GM12878 (cell line): Measurements from ENCODE around the gene TSPEAR. TPM values are rescaled to one million over a fixed set of nuclear protein-coding genes. Genes with fewer than 3 reads are reported as not detected.
A peak's percentile ranks its signal among the peaks of the same experiment; 100 is the strongest.

Experiments
- ATAC-seq: fragments of 200-7000 bp; cut with Tn5 transposase; 3 replicates; pipeline ENCODE4 v1.9.1; 2020; ENCODE audit warnings: mild to moderate bottlenecking, moderate library complexity
- BruUV-seq: library from RNA; stranded (reverse); fragments of 400-500 nt; replicated peaks from 2 replicates; lab custom pipeline; 2021; lab: Mats Ljungman, UMichigan
- CTCF ChIA-PET: fragments of 300-600 bp; sonication (Branson Sonifier 250); formaldehyde crosslinking; extraction: SDS; loops from one replicate; lab custom pipeline; 2021; ENCODE audit warnings: inconsistent platforms; lab: Yijun Ruan, JAX
- POLR2A ChIA-PET: fragments of 350-600 bp; formaldehyde crosslinking; extraction: SDS; loops from one replicate; lab custom pipeline; 2021; ENCODE audit warnings: inconsistent platforms; lab: Charles Lee
- RAD21 ChIA-PET: fragments of 300-600 bp; sonication (Branson Sonifier 250); formaldehyde crosslinking; loops from one replicate; lab custom pipeline; 2023; ENCODE audit warnings: antibody characterized with exemption; ENCODE audit not compliant: unreplicated experiment; lab: Charles Lee
- SMC1A ChIA-PET: fragments of 300-600 bp; sonication (Branson Sonifier 250); formaldehyde crosslinking; loops from one replicate; lab custom pipeline; 2023; ENCODE audit not compliant: unreplicated experiment, uncharacterized antibody; lab: Charles Lee
- DNase-seq: peaks from one replicate; pipeline ENCODE4 v3.0.0-alpha.2; 2011; ENCODE audit warnings: low read depth, low spot score
- FAIRE-seq: peaks from 3 replicates; lab custom pipeline; 2011; peaks lifted over from hg19 to GRCh38; lab: Jason Lieb, UNC
- H2AFZ ChIP-seq: 2 replicates; pipeline ENCODE4 v1.6.0; 2011; ENCODE audit warnings: low read depth, low read length, control low read depth; ENCODE audit not compliant: control insufficient read depth
- H3K27ac ChIP-seq: 2 replicates; pipeline ENCODE4 v1.5.1; 2011; ENCODE audit warnings: control low read depth; ENCODE audit not compliant: control insufficient read depth, insufficient read depth
- H3K27me3 ChIP-seq, 2 experiments: replicated peaks in 1 of 2; 2 replicates each; pipeline versions ENCODE4 v1.6.0 to v1.6.1; 2011; ENCODE audit warnings: low read length in 1 of 2; ENCODE audit not compliant: control insufficient read depth in 2 of 2, insufficient read depth in 2 of 2
- H3K36me3 ChIP-seq, 2 experiments: 2 replicates each; pipeline ENCODE4 v1.5.1; 2011; ENCODE audit warnings: low read length in 1 of 2; ENCODE audit not compliant: control insufficient read depth in 2 of 2, insufficient read depth in 2 of 2
- H3K4me1 ChIP-seq: 2 replicates; pipeline ENCODE4 v1.6.1; 2011; ENCODE audit warnings: mild to moderate bottlenecking, low read length, moderate library complexity, mixed read lengths; ENCODE audit not compliant: control insufficient read depth, insufficient read depth
- H3K4me2 ChIP-seq: 2 replicates; pipeline ENCODE4 v1.6.0; 2011; ENCODE audit warnings: control low read depth; ENCODE audit not compliant: control insufficient read depth, insufficient read depth
- H3K4me3 ChIP-seq: fragments of 200-600 bp; sonication (generic); 2 replicates; pipeline ENCODE4 v1.5.1; 2016
- H3K79me2 ChIP-seq: 2 replicates; pipeline ENCODE4 v1.6.0; 2011; ENCODE audit warnings: low read length; ENCODE audit not compliant: control insufficient read depth, insufficient read depth
- H3K9ac ChIP-seq: 2 replicates; pipeline ENCODE4 v1.8.0; 2011; ENCODE audit warnings: low read length, control low read depth, mixed read lengths; ENCODE audit not compliant: control insufficient read depth, insufficient read depth
- H3K9me3 ChIP-seq: replicated peaks from 3 replicates; pipeline ENCODE4 v1.5.1; 2011; ENCODE audit warnings: mild to moderate bottlenecking, low read length; ENCODE audit not compliant: control insufficient read depth, insufficient read depth
- H4K20me1 ChIP-seq: 2 replicates; pipeline ENCODE4 v1.6.0; 2011; ENCODE audit not compliant: control insufficient read depth, insufficient read depth
- IRF4 ChIP-seq: IDR thresholded peaks from 2 replicates; pipeline ENCODE4 v1.6.1; 2011; ENCODE audit warnings: low read depth, low read length
- RAD21 ChIP-seq: IDR thresholded peaks from 2 replicates; pipeline ENCODE4 v1.6.1; 2011; ENCODE audit warnings: mild to moderate bottlenecking, low read depth, low read length, moderate library complexity; ENCODE audit not compliant: insufficient read depth
- SREBF2 ChIP-seq: IDR thresholded peaks from 2 replicates; pipeline ENCODE4 v1.6.1; 2012; ENCODE audit warnings: mild to moderate bottlenecking, low read length
- WGBS: methylation state at CpG from one replicate; pipeline ENCODE4 v1.1.6; 2016; ENCODE audit warnings: low lambda C conversion rate; ENCODE audit not compliant: insufficient replicate concordance, insufficient coverage; ENCODE audit errors: missing lambda C conversion rate; 5-methylcytosine and 5-hydroxymethylcytosine counted together
- in situ Hi-C: fragments of 300-500 bp; cut with MboI; formaldehyde crosslinking; loops from 9 replicates; pipeline ENCODE4 v1.14.3; 2018; ENCODE audit warnings: mixed read lengths
- intact Hi-C: fragments of 100-400 bp; cut with micrococcal nuclease; formaldehyde crosslinking; loops from one replicate; pipeline ENCODE4 v1.14.2; 2022; ENCODE audit not compliant: unreplicated experiment
- polyA plus RNA-seq, 11 experiments: library from polyadenylated mRNA; depleted of rRNA in 4 of 11; unstranded in 6 of 11; stranded (reverse) in 5 of 11; fragments of >200 nt; fragmentation: Nextera tagmentation in 4 of 11; fragmentation: Illumina TruSeq in 1 of 11; extraction: Ambion mirVana in 4 of 11; extraction: Trizol in 1 of 11; gene quantifications; 1 replicate in 1 of 11; 2 replicates in 10 of 11; pipeline versions ENCODE4 v1.2.1 to v1.2.3, GENCODE V29; 2011 to 2016; ENCODE audit warnings: inconsistent platforms in 2 of 11, missing spikeins in 2 of 11, low read depth in 1 of 11
- total RNA-seq, 4 experiments: library from RNA; depleted of rRNA in 3 of 4; stranded (reverse); fragments of >200 nt in 3 of 4; fragmentation: Illumina TruSeq in 1 of 4; extraction: Trizol in 1 of 4; gene quantifications; 2 replicates each; pipeline versions ENCODE4 v1.2.1 to v1.2.3, GENCODE V29; 2013 to 2021
- TF ChIP-seq, protein P1 (sequence below), 3 experiments: IDR thresholded peaks in 2 of 3; conservative IDR thresholded peaks in 1 of 3; 2 replicates each; pipeline ENCODE4 v1.5.1; 2011; ENCODE audit warnings: low read depth in 3 of 3, low read length in 3 of 3, mild to moderate bottlenecking in 3 of 3, control low read depth in 2 of 3, moderate library complexity in 2 of 3, inconsistent platforms in 1 of 3, mixed read lengths in 1 of 3; ENCODE audit not compliant: control insufficient read depth in 2 of 3, insufficient read depth in 1 of 3; ENCODE audit errors: extremely low read depth in 1 of 3

Gene TSPEAR
- total and polyA plus RNA-seq, 10 of the 15 experiments (the other 5 are each of a cell fraction or from before 2014, with no cell fraction given): not detected

DNA sequence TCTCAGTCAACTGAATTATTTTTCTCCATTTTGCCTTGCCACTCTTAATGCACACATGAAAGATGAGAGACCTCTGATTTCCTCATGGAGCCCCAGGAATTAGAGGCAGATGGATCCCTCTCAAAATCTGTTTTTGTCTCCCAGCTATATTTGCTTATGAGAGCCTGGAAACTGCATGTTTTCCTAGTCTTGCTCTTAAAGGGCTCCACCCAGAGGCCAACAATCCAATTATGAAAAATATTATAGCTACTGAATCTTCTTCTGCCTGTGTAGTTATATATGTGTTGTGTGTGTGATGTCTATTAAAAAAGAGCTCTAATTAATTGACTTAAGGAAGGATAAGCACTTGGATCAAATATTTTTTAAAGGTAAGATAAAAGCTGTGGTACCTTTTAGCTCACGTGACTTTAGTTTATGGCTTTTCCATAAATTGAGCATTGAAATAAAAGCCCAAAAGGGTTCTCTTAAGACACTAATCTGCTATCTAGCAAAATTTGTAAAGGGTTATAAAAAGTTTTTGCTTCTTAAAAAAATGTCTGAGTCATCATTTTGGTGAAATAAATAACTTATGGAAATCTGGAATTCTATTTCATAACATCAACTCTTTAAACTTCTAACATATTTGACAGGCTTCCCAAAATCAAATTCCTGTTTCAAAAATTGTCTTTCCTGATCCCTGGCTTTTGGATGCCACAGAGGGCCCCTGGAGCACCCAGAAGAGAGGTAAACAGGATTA lies 31.2 kb upstream of the TSPEAR start:
- SMC1A ChIA-PET: interaction anchor here (0.7 to 1.8 kb wide), 6 partner anchors 10 to 232 kb away, joined by 3 to 11 read pairs (median 6); no protein-coding TSS in a partner anchor
- no peak for FAIRE-seq
- Histone ChIP-seq H3K4me2 (no peak overlapping the region), H3K9ac (no peak overlapping the region), H3K79me2 (no peaks in the 10 kb centered on the region), H3K36me3 (no peaks in the 10 kb centered on the region), H2AFZ (no peak overlapping the region), H3K27me3 (no peaks in the 10 kb centered on the region), H3K9me3 (no peaks in the 10 kb centered on the region; the same call in 2 of the 3 replicates), H3K4me1 (no peaks in the 10 kb centered on the region), H3K4me3 (no peak overlapping the region), H4K20me1 (no peaks in the 10 kb centered on the region), H3K27ac (no peak overlapping the region)
- RAD21 ChIA-PET: interaction anchor here (0.6 to 2.2 kb wide), 7 partner anchors 23 to 698 kb away, joined by 3 to 15 read pairs (median 3); no protein-coding TSS in a partner anchor
- POLR2A ChIA-PET: no interaction called here
- no peak for ATAC-seq
- CTCF ChIA-PET: interaction anchor here (0.7 to 5.7 kb wide), 11 partner anchors 8 to 1607 kb away, joined by 3 to 30 read pairs (median 4); no protein-coding TSS in a partner anchor
- WGBS: 31% methylated on average over 1 of the region's 1 CpG
- intact Hi-C loops (no loop called here), in situ Hi-C loops (no loop called here)
- TF ChIP-seq RAD21: peak; percentile 46
- no peak for TF ChIP-seq IRF4
- TF ChIP-seq, protein P1, sequence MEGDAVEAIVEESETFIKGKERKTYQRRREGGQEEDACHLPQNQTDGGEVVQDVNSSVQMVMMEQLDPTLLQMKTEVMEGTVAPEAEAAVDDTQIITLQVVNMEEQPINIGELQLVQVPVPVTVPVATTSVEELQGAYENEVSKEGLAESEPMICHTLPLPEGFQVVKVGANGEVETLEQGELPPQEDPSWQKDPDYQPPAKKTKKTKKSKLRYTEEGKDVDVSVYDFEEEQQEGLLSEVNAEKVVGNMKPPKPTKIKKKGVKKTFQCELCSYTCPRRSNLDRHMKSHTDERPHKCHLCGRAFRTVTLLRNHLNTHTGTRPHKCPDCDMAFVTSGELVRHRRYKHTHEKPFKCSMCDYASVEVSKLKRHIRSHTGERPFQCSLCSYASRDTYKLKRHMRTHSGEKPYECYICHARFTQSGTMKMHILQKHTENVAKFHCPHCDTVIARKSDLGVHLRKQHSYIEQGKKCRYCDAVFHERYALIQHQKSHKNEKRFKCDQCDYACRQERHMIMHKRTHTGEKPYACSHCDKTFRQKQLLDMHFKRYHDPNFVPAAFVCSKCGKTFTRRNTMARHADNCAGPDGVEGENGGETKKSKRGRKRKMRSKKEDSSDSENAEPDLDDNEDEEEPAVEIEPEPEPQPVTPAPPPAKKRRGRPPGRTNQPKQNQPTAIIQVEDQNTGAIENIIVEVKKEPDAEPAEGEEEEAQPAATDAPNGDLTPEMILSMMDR (IDR thresholded peaks at IDR 0.05 in 2 of 3, conservative IDR thresholded peaks at IDR 0.05 in 1 of 3; ENCODE audit: control insufficient read depth in 2 of 3, extremely low read depth in 1 of 3, insufficient read depth in 1 of 3, low read depth in 3 of 3, low read length in 3 of 3): peak in 2 of 3 experiments; percentile 23 to 26; a peak in 4 of 6 replicates
- TF ChIP-seq SREBF2: no peak
- DNase-seq: no peak
- no TSS peak for BruUV-seq
